ENCODE measurements around the gene IFNA16.
A peak's percentile ranks its signal among the peaks of the same experiment; 100 is the strongest.
"Not testable (repeated sequence)": the region's sequence is repeated elsewhere in the genome, so short reads cannot be mapped to it uniquely, and the experiment has no call there.

The IFNA16 gene

DNA sequence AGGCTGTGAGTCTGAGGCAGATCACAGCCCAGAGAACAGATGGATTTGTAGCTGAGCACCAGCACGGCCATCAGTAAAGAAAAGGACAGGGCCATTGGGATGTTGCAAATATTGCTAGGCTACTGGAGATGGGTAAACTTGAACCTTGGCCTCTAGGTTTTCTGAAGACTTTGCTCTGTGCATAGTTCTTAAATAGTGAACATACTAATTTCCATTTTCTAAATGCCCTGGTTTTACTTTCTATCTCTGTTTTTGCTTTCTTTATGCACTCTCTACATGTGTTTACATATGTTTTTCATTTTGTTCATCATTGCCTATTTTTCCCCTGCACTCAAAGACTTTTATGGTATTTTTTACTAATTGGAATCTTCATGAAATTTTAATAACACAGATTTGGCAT lies at the start of gene IFNA16:
Gene IFNA16 (minus strand): TSS at position 101 of the 400 bp plus-strand sequence. CDS start 6 bp downstream, at position 95.
- DNase-seq (ENCODE audit: low read depth in 3 of 3) = not testable (repeated sequence)

- no peak for DNase-seq (ENCODE audit: low read depth in 3 of 3)
Measured at GRCh38 chr9:21265421-21266189, 48.5 kb upstream of the IFNA16 start.

DNA sequence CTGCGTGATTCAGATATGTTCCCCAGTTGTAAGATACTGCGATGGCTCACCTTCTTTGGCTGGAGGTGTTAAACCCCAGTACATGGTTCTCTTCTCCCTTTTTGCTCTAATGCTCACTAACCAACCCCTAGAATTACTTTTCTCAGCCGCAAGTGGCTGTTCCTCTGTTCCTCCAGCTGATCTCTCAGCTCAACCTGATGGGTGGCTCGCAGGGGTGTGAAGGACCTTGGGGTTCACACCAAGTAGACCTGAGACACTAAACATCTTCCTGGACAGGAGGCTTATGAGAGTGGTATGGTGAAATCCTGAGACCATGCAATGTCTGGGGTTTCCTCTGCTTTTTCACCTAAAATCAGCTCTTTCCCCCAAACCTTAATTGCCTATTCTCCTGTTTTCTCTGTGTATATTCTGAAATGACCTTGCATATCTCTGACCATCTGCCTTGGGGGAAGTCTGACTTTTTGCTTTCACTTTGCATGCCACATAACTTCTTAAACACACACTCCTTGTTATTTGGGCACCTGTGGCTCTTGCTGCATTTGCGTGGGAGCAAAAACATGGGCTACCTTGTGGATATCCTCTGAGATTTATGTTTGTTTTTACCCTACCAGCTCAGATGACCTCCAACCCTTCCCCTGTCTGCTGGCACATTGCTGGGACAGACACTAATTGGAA lies 38.6 kb upstream of the IFNA16 start:
- no peak for DNase-seq (ENCODE audit: low read depth in 3 of 3)

DNA sequence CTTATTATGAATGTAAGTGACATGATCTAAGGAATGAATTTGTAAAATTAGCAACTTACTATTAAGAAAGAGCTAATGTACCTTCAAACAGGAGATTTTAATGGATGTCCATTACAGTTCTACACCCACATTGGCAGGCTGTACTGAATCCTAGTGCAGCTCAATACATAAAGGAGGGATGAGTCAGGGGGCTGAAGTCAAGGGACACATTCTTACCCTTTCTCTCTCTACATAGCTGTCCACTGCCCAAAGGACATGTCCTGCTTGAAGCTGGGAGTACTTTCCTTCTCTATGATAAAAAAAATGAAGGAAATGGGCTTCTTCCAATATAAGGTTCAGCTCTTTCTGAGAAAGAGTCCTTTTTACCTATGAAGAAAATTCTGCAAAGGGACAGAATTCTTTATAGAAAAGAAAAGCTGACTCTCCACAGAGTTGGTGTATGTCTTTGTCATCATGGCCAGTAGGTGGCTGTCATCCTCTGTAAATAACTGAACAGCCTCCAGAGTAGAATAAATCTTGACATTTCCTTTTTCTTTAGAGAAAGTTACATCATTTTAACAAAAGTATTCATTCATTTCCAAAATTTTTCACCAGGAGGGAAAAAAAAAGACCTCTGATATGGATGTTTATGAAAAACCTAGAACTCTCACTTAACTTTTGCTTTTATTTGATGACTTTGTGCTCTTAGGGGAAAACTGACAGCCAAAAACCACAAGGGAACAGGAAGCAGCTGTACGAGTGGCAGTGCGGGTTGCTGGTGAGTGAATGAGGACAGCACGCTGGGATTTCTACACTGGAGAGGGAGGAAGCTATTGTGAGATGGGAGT lies 35.8 kb upstream of the IFNA16 start:
- no peak for DNase-seq (ENCODE audit: low read depth in 3 of 3)

DNA sequence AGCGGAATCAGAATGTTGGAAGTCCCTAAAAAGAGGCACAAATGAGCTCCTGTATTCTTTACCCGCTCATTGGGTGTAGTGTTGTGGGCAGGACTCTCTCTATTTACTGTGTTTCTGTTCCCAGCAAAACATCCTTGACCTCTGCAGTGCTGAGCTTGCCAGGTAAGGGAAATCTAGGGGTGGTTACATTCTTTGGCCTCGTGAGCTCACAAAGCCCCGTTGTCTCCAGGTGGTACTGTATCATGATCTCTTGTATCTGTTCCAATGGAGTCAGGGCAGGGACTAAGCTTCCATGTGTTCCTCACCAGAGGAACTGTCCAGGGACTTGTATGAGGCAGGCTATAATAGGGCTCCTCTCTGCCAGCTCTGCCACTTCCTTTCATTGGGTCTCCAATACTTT lies 34.5 kb upstream of the IFNA16 start:
- DNase-seq (ENCODE audit: low read depth in 3 of 3) = no peak

DNA sequence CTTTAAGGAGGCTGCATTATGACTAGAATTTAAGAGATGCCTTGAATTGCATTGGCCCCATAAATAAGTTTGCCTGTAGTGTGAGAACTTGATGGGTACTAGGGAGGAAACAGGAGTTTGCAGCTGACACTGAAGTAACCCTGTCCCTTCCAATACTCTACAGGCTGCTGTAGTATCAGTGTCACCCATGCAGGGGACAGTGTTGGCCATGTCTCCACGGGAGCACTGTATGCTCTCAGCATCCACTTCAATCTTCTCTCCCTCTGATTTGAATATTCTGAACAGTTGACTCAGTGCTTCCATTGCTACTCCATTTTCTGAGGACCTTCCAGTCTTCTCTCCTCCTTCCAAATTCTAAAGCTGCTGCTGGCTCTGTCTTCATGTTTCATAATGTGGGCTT lies 34.1 kb upstream of the IFNA16 start:
- no peak for DNase-seq (ENCODE audit: low read depth in 3 of 3)

- DNase-seq (ENCODE audit: low read depth in 3 of 3) = no peak
Measured at GRCh38 chr9:21244836-21245235, 27.7 kb upstream of the IFNA16 start.

DNA sequence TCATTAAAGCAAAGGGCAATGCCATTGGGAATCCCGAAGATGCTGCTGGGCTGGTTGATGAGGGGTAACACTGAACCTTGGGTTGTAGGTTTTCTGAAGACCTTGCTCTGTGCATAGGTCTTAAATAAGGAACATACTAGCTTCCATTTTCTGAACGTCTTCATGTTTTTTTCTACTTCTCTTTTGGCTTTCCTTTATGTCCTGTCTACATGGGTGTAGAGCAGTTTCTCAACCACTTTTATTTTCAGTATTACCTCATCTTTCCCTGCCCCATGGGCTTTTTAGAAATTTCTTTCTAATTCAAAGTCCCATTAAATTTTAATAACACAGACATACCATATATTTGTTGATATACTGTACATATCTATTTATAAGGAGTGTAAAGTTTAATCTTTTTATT lies 22.8 kb upstream of the IFNA16 start, which contains the start of gene IFNA14:
Gene IFNA14 (minus strand): TSS at position 95 of the 400 bp plus-strand sequence. CDS start 70 bp downstream, at position 25.
- no peak for DNase-seq (ENCODE audit: low read depth in 3 of 3)

GRCh38 chr9:21236360-21236714 lies 19.2 kb upstream of the IFNA16 start:
- DNase-seq (ENCODE audit: low read depth in 3 of 3) = not testable (repeated sequence)

- DNase-seq (ENCODE audit: low read depth in 3 of 3) = peak in 1 of 3 experiments; percentile 4
Measured at GRCh38 chr9:21235468-21236359, 18.6 kb upstream of the IFNA16 start.

DNA sequence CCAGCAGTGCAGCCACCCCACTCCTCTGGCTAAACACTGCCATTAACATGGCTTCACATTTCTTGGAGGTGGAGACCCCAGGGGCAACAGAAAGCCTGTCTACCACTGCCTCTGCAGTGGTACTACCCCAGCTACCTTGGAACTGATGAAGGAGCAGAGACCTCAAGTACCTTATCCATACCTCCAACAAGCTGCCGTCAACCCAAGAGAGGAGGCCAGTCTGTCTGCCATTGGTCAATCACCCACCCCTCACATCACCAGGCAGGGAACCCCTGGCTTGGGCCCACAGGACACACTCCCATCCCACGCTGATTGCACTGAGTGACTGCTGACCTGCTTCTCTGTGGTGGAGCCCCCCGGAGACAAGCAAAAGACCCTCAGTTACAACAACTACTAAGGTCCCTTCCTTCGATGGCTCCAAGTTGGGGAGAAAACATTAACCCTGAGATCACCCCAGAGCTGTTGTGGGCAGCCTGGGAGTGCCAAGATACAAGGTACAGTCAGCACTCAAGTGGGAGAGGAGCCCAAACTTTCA lies 17.1 kb upstream of the IFNA16 start:
- DNase-seq (ENCODE audit: low read depth in 3 of 3) = no peak

DNA sequence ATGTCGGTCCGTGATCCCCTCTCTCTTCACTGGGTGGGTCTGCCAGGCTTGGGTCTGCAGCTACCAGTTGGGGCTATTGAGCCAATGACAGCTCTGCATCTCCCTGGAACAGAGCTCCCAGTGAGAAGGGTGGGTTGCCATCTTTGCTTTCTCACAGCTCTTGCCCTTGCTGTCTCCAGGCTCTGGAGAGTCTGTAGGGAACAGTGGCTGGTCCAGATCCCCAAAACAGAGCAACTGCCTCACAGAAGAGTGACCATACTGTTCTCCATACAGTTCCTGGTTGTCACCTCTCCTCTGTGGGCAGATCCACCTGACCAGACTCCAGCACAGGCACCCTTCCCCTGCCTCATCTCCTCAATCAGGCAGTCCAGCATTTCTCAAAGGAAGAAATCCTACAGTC lies 16.1 kb upstream of the IFNA16 start:
- DNase-seq (ENCODE audit: low read depth in 3 of 3) = no peak

DNA sequence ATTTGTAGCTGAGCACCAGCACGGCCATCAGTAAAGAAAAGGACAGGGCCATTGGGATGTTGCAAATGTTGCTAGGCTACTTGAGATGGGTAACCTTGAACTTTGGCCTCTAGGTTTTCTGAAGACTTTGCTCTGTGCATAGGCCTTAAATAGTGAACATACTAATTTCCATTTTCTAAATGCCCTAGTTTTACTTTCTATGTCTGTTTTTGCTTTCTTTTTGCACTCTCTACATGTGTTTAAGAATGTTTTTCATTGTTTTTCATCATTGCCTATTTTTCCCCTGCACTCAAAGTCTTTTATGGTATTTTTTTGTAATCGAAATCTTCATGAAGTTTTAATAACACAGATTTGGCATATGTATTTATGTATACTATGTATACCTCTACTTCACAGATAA lies 11.0 kb upstream of the IFNA16 start, which contains the start of gene IFNA17:
Gene IFNA17 (minus strand): TSS at position 101 of the 400 bp plus-strand sequence. CDS start 49 bp downstream, at position 52.
- no peak for DNase-seq (ENCODE audit: low read depth in 3 of 3)

DNA sequence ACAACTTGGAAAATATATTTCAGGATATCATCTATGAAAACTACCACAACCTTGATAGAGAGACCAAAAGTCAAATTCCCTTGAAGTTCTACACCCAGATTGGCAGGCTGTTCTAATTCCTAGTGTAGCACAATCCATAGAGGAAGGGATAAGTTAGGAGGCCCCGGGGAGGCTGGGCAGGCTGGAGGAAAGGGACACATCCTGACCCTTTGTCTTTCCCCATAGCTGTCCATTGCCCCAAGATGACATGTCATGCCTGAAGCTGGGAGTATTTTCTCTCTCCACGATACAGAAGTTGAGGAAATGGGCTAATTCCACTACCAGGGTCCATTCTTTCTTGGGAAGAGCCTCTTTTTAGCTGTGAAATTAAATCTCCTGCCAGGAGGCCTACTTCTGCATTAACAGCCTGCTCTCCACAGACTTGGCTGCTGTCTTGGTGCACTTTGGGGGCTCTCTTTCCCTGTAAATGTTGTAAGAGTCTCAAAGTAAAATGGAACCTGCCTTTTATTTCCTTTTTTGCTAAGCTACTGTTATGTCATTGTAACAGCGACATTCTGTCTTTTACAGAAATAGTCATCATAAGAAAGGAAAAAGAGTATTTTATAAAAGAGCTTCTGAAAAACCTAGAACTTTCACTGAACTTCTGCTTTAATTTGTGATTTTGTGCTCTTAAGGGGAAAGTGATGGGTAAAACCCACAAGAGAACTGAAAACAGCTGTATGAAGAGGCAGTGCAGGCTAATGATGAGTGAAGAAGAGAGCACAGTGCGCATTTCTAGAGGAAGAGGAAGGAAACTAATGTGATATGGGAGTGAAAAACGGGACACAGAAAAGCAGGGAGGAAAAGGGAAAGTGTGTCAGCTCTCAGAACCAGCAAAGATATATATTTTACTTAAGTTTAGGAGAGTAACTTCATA lies 3.4 kb downstream of the IFNA16 start:
- not testable (repeated sequence) for DNase-seq (ENCODE audit: low read depth in 3 of 3)

GRCh38 chr9:21212160-21212559 lies 5.0 kb downstream of the IFNA16 start:
- DNase-seq (ENCODE audit: low read depth in 3 of 3) = not testable (repeated sequence)

DNA sequence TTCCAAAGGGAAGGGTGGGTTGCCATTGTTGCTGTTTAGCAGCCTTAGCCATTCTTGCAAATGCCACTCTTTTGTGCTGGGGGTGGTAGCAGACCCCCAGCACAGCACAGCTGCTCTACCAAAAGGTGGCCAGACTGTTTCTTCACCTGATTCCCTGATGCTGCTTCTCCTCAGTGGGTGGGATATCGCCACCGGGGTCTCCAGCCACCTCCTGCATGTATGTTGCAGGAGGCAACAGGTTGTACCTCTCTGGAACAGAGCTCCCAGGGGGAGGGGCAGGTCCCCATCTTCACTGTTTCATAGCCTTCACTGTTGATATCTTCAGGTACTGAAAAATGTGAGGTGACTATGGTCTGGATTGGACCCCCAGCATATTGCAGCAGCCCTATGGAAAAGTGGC lies 6.3 kb downstream of the IFNA16 start:
- not testable (repeated sequence) for DNase-seq (ENCODE audit: low read depth in 3 of 3)

DNA sequence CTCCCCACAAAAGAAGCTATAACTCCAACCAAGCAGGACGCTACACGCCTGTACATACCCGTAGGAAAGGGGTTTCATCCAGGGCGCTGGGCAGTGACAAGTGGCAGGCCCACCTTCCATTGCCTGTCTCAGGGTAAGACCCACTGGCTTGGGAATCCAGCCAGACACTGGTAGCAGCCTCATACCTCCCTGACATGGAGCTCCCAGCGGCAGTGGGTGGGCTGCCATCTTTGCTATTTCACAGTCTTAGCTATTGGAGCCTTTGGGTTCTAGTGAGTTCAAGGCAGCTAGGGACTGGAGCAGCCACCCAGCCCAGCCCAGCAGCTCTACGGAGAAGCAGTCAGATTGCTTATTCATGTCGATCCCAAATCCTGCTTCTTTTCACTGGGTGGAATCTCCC lies 6.8 kb downstream of the IFNA16 start:
- DNase-seq (ENCODE audit: low read depth in 3 of 3) = no peak

DNA sequence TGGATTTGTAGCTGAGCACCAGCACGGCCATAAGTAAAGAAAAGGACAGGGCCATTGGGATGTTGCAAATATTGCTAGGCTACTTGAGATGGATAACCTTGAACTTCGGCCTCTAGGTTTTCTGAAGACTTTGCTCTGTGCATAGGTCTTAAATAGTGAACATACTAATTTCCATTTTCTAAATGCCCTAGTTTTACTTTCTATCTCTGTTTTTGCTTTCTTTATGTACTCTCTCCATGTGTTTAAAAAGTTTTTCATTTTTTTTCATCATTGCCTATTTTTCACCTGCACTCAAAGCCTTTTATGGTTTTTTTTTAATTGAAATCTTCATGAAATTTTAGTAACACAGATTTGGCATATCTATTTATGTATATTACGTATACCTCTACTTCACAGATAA lies 10.1 kb downstream of the IFNA16 start, which contains the start of gene IFNA10:
Gene IFNA10 (minus strand): TSS at position 101 of the 400 bp plus-strand sequence. CDS start 46 bp downstream, at position 55.
- DNase-seq (ENCODE audit: low read depth in 3 of 3) = not testable (repeated sequence)

DNA sequence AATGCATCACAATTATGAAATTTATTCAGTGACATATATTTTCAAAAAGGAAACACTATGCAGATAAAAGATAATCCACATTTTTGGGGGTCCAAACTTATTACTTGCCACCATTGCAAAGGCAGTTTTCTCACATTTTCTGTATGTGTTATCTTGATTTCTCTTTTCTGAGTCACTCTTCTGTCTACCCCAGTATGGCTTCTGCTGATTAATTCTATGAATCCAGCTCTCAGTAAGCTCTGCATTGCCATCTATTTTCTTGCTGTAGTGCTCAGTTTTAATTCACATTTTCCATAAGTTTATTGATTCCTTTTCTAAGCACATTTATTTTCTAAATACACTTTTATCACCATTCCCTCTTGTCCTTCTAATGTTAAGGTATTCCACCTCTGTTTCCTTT lies 11.9 kb downstream of the IFNA16 start:
- no peak for DNase-seq (ENCODE audit: low read depth in 3 of 3)

DNA sequence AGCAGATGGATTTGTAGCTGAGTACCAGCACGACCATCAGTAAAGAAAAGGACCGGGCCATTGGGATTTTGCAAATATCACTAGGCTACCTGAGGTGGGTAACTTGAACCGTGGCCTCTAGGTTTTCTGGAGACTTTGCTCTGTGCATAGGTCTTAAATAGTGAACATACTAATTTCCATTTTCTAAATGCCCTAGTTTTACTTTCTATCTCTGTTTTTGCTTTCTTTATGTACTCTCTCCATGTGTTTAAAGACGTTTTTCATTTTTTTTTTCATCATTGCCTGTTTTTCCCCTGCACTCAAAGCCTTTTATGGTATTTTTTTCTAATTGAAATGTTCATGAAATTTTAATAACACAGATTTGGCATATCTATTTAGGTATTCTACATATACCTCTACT lies 15.0 kb downstream of the IFNA16 start, which contains the start of gene IFNA7:
Gene IFNA7 (minus strand): TSS at position 101 of the 400 bp plus-strand sequence. CDS start 40 bp downstream, at position 61.
- not testable (repeated sequence) for DNase-seq (ENCODE audit: low read depth in 3 of 3)

All from stimulated activated CD4-positive, alpha-beta T cell treated with anti-CD3 and anti-CD28 coated beads, TNF-alpha, amount 100 ng/mL, for 4 hours (primary cell).